Esophagus muscularis mucosa (tissue), 4 donors: Measurements from ENCODE around the gene CCDC12.

Experiments
- CTCF ChIP-seq, 3 experiments: fragments of 200-600 bp in 2 of 3; fragments of 450-650 bp in 1 of 3; sonication (generic) in 2 of 3; IDR thresholded peaks; one replicate each; pipeline ENCODE4 v1.5.1; 2017 to 2019; ENCODE audit warnings: antibody characterized with exemption in 3 of 3, mild to moderate bottlenecking in 2 of 3, moderate library complexity in 1 of 3
- EP300 ChIP-seq: sonication (generic); formaldehyde crosslinking; IDR thresholded peaks from one replicate; pipeline ENCODE4 v1.6.1; 2017; ENCODE audit warnings: antibody characterized with exemption
- POLR2A ChIP-seq: fragments of 450-650 bp; IDR thresholded peaks from one replicate; pipeline ENCODE4 v1.6.1; 2017; ENCODE audit warnings: antibody characterized with exemption, moderate library complexity, mild to moderate bottlenecking, low read depth
- POLR2AphosphoS5 ChIP-seq, 2 donors: sonication (generic); formaldehyde crosslinking; IDR thresholded peaks; one replicate each; pipeline ENCODE4 v1.6.1; 2017; ENCODE audit warnings: antibody characterized with exemption in 2 of 2

DNA sequence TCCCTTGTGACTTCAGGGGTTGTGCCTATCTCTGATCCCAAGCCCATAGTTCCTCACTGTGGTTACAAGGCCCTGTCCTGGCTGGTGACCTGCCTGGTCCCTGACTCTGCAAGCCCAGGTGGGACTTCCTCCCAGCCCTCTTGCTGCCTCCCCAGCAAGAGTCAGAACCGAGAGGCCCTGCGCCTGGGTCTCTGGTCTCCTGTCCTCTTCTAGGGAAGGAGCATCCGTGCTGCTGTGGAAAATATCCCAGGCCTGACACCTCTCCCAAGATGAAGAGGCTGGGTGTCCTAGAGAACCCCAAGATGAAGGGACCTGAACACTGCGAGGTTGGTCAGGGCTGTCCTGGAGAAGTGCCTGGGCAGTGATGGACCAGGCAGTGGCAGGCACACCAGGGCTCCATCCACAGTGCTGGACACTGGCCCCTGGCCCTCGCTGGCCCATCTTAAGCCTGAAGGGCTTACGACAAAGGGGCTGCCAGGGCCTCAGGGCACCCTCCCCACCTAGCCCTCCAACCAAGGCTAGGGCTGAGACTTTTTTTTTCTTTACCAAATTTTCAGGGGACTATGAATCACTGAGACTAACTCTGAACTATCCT lies 66.3 kb downstream of the CCDC12 start:
- TF ChIP-seq CTCF (IDR thresholded peaks at IDR 0.05): no peak
- no peak for TF ChIP-seq POLR2A
- TF ChIP-seq POLR2AphosphoS5 (IDR thresholded peaks at IDR 0.05): no peak
- TF ChIP-seq EP300: no peak
